Measurements from ENCODE around the gene NUDT3. TPM values are rescaled to one million over a fixed set of nuclear protein-coding genes. Genes with fewer than 3 reads are reported as not detected.

NUDT3 gene
- total and polyA plus RNA-seq, 4 donors = 3.2 to 20.2 (median 9.5) TPM

- H3K27ac ChIP-seq (ENCODE audit: low read depth in 1 of 2, low read length in 2 of 2) = no peak overlapping the region
- no peak overlapping the region for H3K4me3 ChIP-seq (ENCODE audit: low read depth in 1 of 3, low read length in 3 of 3)
- no peaks in the 10 kb centered on the region for H3K27me3 ChIP-seq (ENCODE audit: control insufficient read depth in 4 of 4, insufficient read depth in 4 of 4, low read length in 3 of 4)
- H3K9ac ChIP-seq (ENCODE audit: low read depth in 1 of 2, low read length in 2 of 2) = no peak overlapping the region
- peaks cover 4 to 11% (median 7%) of the 10 kb centered on the region in 4 donors for H3K4me1 ChIP-seq (ENCODE audit: control insufficient read depth in 4 of 4, insufficient read depth in 4 of 4, low read length in 3 of 4)
- H3K36me3 ChIP-seq (ENCODE audit: control insufficient read depth in 4 of 4, insufficient read depth in 3 of 4, low read depth in 1 of 4, low read length in 3 of 4) = peaks cover 0 to 7% (median 0%) of the 10 kb centered on the region in 4 donors
- DNase-seq (ENCODE audit: low spot score) = no peak
- H3K9me3 ChIP-seq (ENCODE audit: control insufficient read depth in 4 of 4, low read length in 3 of 4) = no peaks in the 10 kb centered on the region
- 93% methylated on average over 4 of the region's 4 CpGs for WGBS
- no peak for TF ChIP-seq HNF4A (conservative IDR thresholded peaks at IDR 0.05)
- TF ChIP-seq EGR1 (IDR thresholded peaks at IDR 0.05; ENCODE audit: low read depth in 2 of 2) = no peak
- TF ChIP-seq, protein P1, sequence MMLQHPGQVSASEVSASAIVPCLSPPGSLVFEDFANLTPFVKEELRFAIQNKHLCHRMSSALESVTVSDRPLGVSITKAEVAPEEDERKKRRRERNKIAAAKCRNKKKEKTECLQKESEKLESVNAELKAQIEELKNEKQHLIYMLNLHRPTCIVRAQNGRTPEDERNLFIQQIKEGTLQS (IDR thresholded peaks at IDR 0.05) = no peak
- no peak for TF ChIP-seq YY1 (IDR thresholded peaks at IDR 0.05)
- no peak for TF ChIP-seq SP1 (IDR thresholded peaks at IDR 0.05)
- no peak for TF ChIP-seq CTCF (IDR thresholded peaks at IDR 0.05; ENCODE audit: low read depth, low read length, missing input control)
- no peak for TF ChIP-seq FOXA1 (IDR thresholded peaks at IDR 0.05)
- no peak for TF ChIP-seq JUND (IDR thresholded peaks at IDR 0.05)
- TF ChIP-seq RXRA (IDR thresholded peaks at IDR 0.05) = no peak
- TF ChIP-seq GABPA (IDR thresholded peaks at IDR 0.05 in 1 of 2, conservative IDR thresholded peaks at IDR 0.05 in 1 of 2) = no peak
- TF ChIP-seq HNF4G (IDR thresholded peaks at IDR 0.05) = no peak
- no peak for TF ChIP-seq REST (IDR thresholded peaks at IDR 0.05)
- TF ChIP-seq TAF1 (conservative IDR thresholded peaks at IDR 0.05) = no peak
- TF ChIP-seq NR2F2 (IDR thresholded peaks at IDR 0.05) = no peak
Observed at GRCh38 chr6:34277763-34278112, 114.7 kb downstream of the NUDT3 start.

- Histone ChIP-seq H3K4me3 (ENCODE audit: low read depth in 1 of 3, low read length in 3 of 3) (no peak overlapping the region), H3K4me1 (ENCODE audit: control insufficient read depth in 4 of 4, insufficient read depth in 4 of 4, low read length in 3 of 4) (peaks cover 4 to 11% (median 7%) of the 10 kb centered on the region in 4 donors), H3K27me3 (ENCODE audit: control insufficient read depth in 4 of 4, insufficient read depth in 4 of 4, low read length in 3 of 4) (no peaks in the 10 kb centered on the region), H3K9me3 (ENCODE audit: control insufficient read depth in 4 of 4, low read length in 3 of 4) (no peaks in the 10 kb centered on the region), H3K9ac (ENCODE audit: low read depth in 1 of 2, low read length in 2 of 2) (no peak overlapping the region), H3K36me3 (ENCODE audit: control insufficient read depth in 4 of 4, insufficient read depth in 3 of 4, low read depth in 1 of 4, low read length in 3 of 4) (peaks cover 0 to 7% (median 0%) of the 10 kb centered on the region in 4 donors), H3K27ac (ENCODE audit: low read depth in 1 of 2, low read length in 2 of 2) (no peak overlapping the region)
- 68% methylated on average over 10 of the region's 10 CpGs for WGBS
- no peak for DNase-seq (ENCODE audit: low spot score)
- TF ChIP-seq FOXA2 (IDR thresholded peaks at IDR 0.05) (no peak), RXRA (IDR thresholded peaks at IDR 0.05) (peak; percentile 77 to 87), HNF4A (conservative IDR thresholded peaks at IDR 0.05) (peak; percentile 11 to 39), RAD21 (IDR thresholded peaks at IDR 0.05) (peak in 1 of 2 donors; percentile 13)
- TF ChIP-seq, protein P1 (IDR thresholded peaks at IDR 0.05) = no peak
Observed at GRCh38 chr6:34276881-34277762, 115.3 kb downstream of the NUDT3 start.
